ENCODE measurements around the gene ZNF277. TPM values are rescaled to one million over a fixed set of nuclear protein-coding genes. Genes with fewer than 3 reads are reported as not detected.

ZNF277 gene
- total RNA-seq, 4 donors from 2014 or later, result 19.2 to 45.6 (median 32.8) TPM

DNA sequence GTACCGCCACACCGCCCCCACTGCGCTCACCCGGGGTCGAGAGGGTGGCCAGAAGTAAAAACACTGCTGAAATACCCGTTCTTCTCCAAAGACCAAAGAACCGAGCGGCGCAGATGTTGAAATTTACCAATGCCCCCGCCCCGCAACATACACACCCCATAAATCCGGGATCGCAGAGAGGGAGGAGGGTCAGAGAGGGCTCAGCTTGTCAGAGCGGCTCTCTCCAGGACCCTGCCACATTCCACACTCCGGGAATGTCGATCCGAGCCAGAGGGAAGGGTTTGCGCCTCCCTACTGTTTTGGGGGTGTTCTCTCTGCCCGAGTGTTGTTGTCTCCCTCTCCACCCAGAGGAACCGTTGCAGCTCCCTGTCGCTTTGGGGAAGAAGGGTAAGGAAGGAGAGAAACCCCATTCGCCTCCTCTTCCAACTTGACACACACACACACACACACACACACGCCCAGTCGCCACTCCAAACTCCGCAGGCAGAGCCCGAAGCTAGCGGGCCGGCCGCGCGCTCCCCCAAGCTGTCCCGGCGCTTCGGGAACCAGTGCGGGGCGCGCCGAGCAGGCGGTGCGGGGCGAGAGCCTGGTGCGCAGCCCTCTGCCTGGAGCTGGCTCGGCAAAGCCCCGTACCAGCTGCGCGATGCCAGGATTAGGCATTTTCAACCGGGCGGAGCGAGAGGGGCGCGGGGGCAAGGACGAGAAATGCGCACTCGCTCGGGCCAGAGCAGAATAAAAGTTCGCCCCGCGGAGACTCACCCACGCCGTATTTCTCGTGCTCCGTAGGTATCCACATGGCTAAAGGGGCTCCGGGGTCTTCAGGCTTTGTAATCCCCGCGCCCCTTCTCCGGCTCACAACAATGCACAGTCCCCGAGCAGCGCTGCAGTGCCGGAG is 905 bp upstream of the ZNF277 start:
- H3K4me3 ChIP-seq (ENCODE audit: low read depth, poor library complexity, severe bottlenecking), result peak overlapping the region; percentile 88
- intact Hi-C loops (cut with DNase I; ENCODE audit: low total_unique reads), result no loop called here
- whole genome bisulfite sequencing, 2 donors, result 0 to 1% methylated on average over 51 to 65 of the region's 69 CpGs
- DNase-seq (ENCODE audit: low spot score in 2 of 2), result peak; percentile 28 to 91
- TF ChIP-seq, protein P1, sequence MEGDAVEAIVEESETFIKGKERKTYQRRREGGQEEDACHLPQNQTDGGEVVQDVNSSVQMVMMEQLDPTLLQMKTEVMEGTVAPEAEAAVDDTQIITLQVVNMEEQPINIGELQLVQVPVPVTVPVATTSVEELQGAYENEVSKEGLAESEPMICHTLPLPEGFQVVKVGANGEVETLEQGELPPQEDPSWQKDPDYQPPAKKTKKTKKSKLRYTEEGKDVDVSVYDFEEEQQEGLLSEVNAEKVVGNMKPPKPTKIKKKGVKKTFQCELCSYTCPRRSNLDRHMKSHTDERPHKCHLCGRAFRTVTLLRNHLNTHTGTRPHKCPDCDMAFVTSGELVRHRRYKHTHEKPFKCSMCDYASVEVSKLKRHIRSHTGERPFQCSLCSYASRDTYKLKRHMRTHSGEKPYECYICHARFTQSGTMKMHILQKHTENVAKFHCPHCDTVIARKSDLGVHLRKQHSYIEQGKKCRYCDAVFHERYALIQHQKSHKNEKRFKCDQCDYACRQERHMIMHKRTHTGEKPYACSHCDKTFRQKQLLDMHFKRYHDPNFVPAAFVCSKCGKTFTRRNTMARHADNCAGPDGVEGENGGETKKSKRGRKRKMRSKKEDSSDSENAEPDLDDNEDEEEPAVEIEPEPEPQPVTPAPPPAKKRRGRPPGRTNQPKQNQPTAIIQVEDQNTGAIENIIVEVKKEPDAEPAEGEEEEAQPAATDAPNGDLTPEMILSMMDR (IDR thresholded peaks at IDR 0.05), result no peak
- TF ChIP-seq POLR2A (IDR thresholded peaks at IDR 0.05), result no peak

DNA sequence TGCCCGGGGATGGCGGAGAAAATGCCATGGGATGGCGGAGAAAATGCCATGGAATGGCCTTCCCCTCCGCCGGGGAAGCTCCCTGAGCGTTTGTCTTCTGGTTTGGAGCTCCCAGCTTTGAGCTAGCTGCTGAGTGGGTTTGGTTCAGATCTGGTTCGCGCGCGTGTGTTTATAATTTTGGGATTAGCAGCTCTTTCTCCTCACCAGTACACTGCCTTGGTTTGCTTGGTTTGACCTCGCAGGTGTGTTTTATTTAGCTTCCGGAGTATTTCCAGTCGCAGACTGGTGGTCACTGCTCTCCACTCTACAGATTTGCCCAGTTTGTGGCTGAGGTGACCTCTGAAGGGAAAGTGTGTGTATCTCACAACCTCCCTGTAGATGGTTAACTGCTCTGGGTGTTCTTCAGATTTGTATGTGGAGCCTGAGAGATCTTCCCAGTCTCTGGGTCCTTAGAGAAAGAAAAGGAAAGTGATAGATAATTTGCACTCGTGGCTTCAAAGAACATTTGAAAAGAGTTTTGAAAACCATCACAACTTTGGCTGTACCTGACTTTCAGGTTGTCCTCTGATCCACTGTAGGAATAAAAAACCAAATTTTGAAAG is 597 bp downstream of the ZNF277 start:
- peak overlapping the region; percentile 97 for H3K4me3 ChIP-seq (ENCODE audit: low read depth, poor library complexity, severe bottlenecking)
- no peak for TF ChIP-seq POLR2A (IDR thresholded peaks at IDR 0.05)
- TF ChIP-seq, protein P1 (IDR thresholded peaks at IDR 0.05), result no peak
- 0 to 1% methylated on average over 14 of the region's 14 CpGs for WGBS, 2 donors
- no peak for DNase-seq (ENCODE audit: low spot score in 2 of 2)
- intact Hi-C loops (cut with DNase I; ENCODE audit: low total_unique reads), result no loop called here

DNA sequence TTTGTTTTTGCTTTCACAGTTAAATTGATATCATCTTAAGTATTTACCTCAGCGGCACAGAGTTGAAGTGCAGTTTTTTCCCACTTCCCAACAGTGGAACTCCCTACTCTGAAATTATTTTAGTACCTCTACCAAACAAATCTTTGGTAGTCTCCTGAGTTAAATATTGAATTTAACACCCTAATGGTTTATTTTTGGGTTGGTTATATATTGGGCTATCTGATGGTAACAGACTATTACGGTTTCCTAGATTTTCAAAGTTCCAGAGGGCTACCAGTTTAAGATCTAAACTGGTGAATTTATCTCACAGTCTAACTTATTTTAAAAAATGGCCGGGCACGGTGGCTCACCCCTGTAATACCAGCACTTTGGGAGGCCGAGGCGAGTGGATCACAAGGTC is 1.3 kb downstream of the ZNF277 start:
- intact Hi-C loops (cut with DNase I; ENCODE audit: low total_unique reads), result no loop called here
- no peak overlapping the region for H3K4me3 ChIP-seq (ENCODE audit: low read depth, poor library complexity, severe bottlenecking)
- TF ChIP-seq, protein P1 (IDR thresholded peaks at IDR 0.05), result no peak
- TF ChIP-seq POLR2A (IDR thresholded peaks at IDR 0.05), result no peak
- WGBS, 2 donors, result 92 to 93% methylated on average over 6 of the region's 6 CpGs
- no peak for DNase-seq (ENCODE audit: low spot score in 2 of 2)

DNA sequence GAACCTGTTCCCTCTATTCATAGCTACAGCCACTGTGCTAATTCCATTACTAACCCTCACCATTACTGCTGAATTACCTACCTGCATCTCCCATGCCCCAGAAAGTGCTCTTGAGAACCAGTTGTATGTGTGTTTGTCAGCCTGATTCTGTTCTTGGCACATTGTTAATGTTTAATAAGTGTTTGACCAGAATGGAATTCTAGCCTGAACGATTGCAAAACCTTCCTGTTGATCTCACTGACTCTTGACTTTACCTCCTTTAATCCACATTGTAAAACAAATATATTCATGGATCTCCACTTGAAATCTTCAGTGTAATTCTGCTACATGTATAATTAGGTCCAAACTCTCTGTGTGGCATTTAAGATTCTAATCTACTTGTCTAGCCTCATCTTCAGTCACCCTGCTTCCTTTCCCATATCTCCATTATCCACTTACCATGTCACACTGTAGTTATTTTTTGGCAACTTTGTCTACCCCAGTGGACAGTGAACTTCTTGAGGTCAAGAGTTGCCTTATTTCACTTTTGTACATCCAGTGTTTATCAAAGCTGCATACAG is 4.9 kb downstream of the ZNF277 start:
- no peak for DNase-seq (ENCODE audit: low spot score in 2 of 2)
- intact Hi-C loops (cut with DNase I; ENCODE audit: low total_unique reads), result no loop called here
- TF ChIP-seq POLR2A (IDR thresholded peaks at IDR 0.05), result no peak
- TF ChIP-seq, protein P1 (IDR thresholded peaks at IDR 0.05), result no peak
- 36 to 37% methylated on average over 1 of the region's 1 CpG for WGBS, 2 donors
- H3K4me3 ChIP-seq (ENCODE audit: low read depth, poor library complexity, severe bottlenecking), result no peak overlapping the region

DNA sequence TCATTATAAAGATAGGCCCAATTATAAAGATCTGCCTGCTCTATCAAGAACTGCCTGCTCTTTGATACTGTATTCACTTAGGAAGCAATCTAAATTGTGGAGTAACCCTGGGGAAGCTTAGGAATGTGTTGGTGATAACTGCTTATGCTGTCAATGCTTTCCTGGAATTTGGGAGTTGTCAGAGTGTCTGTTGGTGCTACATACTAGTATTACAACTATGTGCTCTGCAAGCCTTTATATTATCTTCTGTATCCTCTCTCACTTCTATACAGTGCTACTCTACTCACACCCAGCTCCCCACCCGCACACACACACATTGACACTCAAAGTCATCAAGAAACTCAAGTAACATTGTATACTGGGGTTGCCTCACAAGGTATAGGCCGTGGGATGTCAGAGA is 6.1 kb downstream of the ZNF277 start:
- TF ChIP-seq, protein P1 (IDR thresholded peaks at IDR 0.05), result no peak
- TF ChIP-seq POLR2A (IDR thresholded peaks at IDR 0.05), result no peak
- WGBS, 2 donors, result 87 to 96% methylated on average over 2 of the region's 2 CpGs
- intact Hi-C loops (cut with DNase I; ENCODE audit: low total_unique reads), result no loop called here
- no peak overlapping the region for H3K4me3 ChIP-seq (ENCODE audit: low read depth, poor library complexity, severe bottlenecking)
- no peak for DNase-seq (ENCODE audit: low spot score in 2 of 2)
